ENCODE measurements around the gene EPHA3.
A peak's percentile ranks its signal among the peaks of the same experiment; 100 is the strongest.
"Not testable (repeated sequence)": the region's sequence is repeated elsewhere in the genome, so short reads cannot be mapped to it uniquely, and the experiment has no call there.

Gene EPHA3

GRCh38 chr3:89335693-89336092 is 228.3 kb downstream of the EPHA3 start:
- Histone ChIP-seq H3K27me3 (ENCODE audit: insufficient read depth, low read length, poor library complexity, severe bottlenecking) (no peaks in the 10 kb centered on the region), H3K79me2 (ENCODE audit: insufficient read depth, low read length) (no peaks in the 10 kb centered on the region), H3F3A (ENCODE audit: low read depth) (no peaks in the 10 kb centered on the region), H3K4me3 (ENCODE audit: low read length, poor library complexity, severe bottlenecking) (no peak overlapping the region), H3K9me3 (ENCODE audit: insufficient read depth, low read depth, low read length) (no peaks in the 10 kb centered on the region), H2AFZ (ENCODE audit: low read length) (no peak overlapping the region), H3K36me3 (ENCODE audit: insufficient read depth, low read length) (no peaks in the 10 kb centered on the region), H3K4me2 (ENCODE audit: low read depth, low read length, poor library complexity, severe bottlenecking) (no peak overlapping the region), H4K20me1 (ENCODE audit: insufficient read depth, low read length, poor library complexity, severe bottlenecking) (no peaks in the 10 kb centered on the region), H3K9me2 (replicated peaks; ENCODE audit: low read depth, low read length) (no peaks in the 10 kb centered on the region), H3K9ac (ENCODE audit: low read depth, low read length, poor library complexity, severe bottlenecking) (no peak overlapping the region), H3K4me1 (ENCODE audit: insufficient read depth, low read length, poor library complexity, severe bottlenecking) (peaks cover 5% of the 10 kb centered on the region)
- TF ChIP-seq CTCF (conservative IDR thresholded peaks at IDR 0.05; ENCODE audit: low read length) = no peak
- TF ChIP-seq EZH2phosphoT487 (IDR thresholded peaks at IDR 0.05; ENCODE audit: borderline replicate concordance) = no peak

GRCh38 chr3:89340408-89340807 is 233.0 kb downstream of the EPHA3 start:
- Histone ChIP-seq H2AFZ (ENCODE audit: low read length) (peak overlapping the region; percentile 95; the same call in 1 of the 2 replicates), H3K27me3 (ENCODE audit: insufficient read depth, low read length, poor library complexity, severe bottlenecking) (no peaks in the 10 kb centered on the region), H4K20me1 (ENCODE audit: insufficient read depth, low read length, poor library complexity, severe bottlenecking) (no peaks in the 10 kb centered on the region), H3F3A (ENCODE audit: low read depth) (no peaks in the 10 kb centered on the region), H3K4me2 (ENCODE audit: low read depth, low read length, poor library complexity, severe bottlenecking) (no peak overlapping the region), H3K36me3 (ENCODE audit: insufficient read depth, low read length) (no peaks in the 10 kb centered on the region), H3K4me3 (ENCODE audit: low read length, poor library complexity, severe bottlenecking) (no peak overlapping the region), H3K9me3 (ENCODE audit: insufficient read depth, low read depth, low read length) (no peaks in the 10 kb centered on the region), H3K9me2 (replicated peaks; ENCODE audit: low read depth, low read length) (no peaks in the 10 kb centered on the region), H3K4me1 (ENCODE audit: insufficient read depth, low read length, poor library complexity, severe bottlenecking) (peaks cover 5% of the 10 kb centered on the region), H3K9ac (ENCODE audit: low read depth, low read length, poor library complexity, severe bottlenecking) (no peak overlapping the region), H3K79me2 (ENCODE audit: insufficient read depth, low read length) (no peaks in the 10 kb centered on the region)
- TF ChIP-seq EZH2phosphoT487 (IDR thresholded peaks at IDR 0.05; ENCODE audit: borderline replicate concordance) = no peak
- TF ChIP-seq CTCF (conservative IDR thresholded peaks at IDR 0.05; ENCODE audit: low read length) = no peak

- no peaks in the 10 kb centered on the region for H3F3A ChIP-seq (ENCODE audit: low read depth)
- H4K20me1 ChIP-seq (ENCODE audit: insufficient read depth, low read length, poor library complexity, severe bottlenecking) = no peaks in the 10 kb centered on the region
- H3K4me2 ChIP-seq (ENCODE audit: low read depth, low read length, poor library complexity, severe bottlenecking) = no peak overlapping the region
- no peak overlapping the region for H2AFZ ChIP-seq (ENCODE audit: low read length)
- no peaks in the 10 kb centered on the region for H3K9me3 ChIP-seq (ENCODE audit: insufficient read depth, low read depth, low read length)
- no peaks in the 10 kb centered on the region for H3K79me2 ChIP-seq (ENCODE audit: insufficient read depth, low read length)
- no peak overlapping the region for H3K4me3 ChIP-seq (ENCODE audit: low read length, poor library complexity, severe bottlenecking)
- TF ChIP-seq EZH2phosphoT487 (IDR thresholded peaks at IDR 0.05; ENCODE audit: borderline replicate concordance) (no peak), CTCF (conservative IDR thresholded peaks at IDR 0.05; ENCODE audit: low read length) (no peak)
- peaks cover 5% of the 10 kb centered on the region for H3K4me1 ChIP-seq (ENCODE audit: insufficient read depth, low read length, poor library complexity, severe bottlenecking)
- H3K9me2 ChIP-seq (replicated peaks; ENCODE audit: low read depth, low read length) = no peaks in the 10 kb centered on the region
- H3K36me3 ChIP-seq (ENCODE audit: insufficient read depth, low read length) = no peaks in the 10 kb centered on the region
- H3K27me3 ChIP-seq (ENCODE audit: insufficient read depth, low read length, poor library complexity, severe bottlenecking) = no peaks in the 10 kb centered on the region
- H3K9ac ChIP-seq (ENCODE audit: low read depth, low read length, poor library complexity, severe bottlenecking) = no peak overlapping the region
Observed at GRCh38 chr3:89344076-89344475, 236.7 kb downstream of the EPHA3 start.

GRCh38 chr3:89350935-89351334 is 243.5 kb downstream of the EPHA3 start:
- not testable (repeated sequence) for H4K20me1 ChIP-seq (ENCODE audit: insufficient read depth, low read length, poor library complexity, severe bottlenecking); H2AFZ ChIP-seq (ENCODE audit: low read length); H3K27me3 ChIP-seq (ENCODE audit: insufficient read depth, low read length, poor library complexity, severe bottlenecking); H3K9ac ChIP-seq (ENCODE audit: low read depth, low read length, poor library complexity, severe bottlenecking); H3K4me2 ChIP-seq (ENCODE audit: low read depth, low read length, poor library complexity, severe bottlenecking); H3K36me3 ChIP-seq (ENCODE audit: insufficient read depth, low read length); H3K9me3 ChIP-seq (ENCODE audit: insufficient read depth, low read depth, low read length); H3K9me2 ChIP-seq (replicated peaks; ENCODE audit: low read depth, low read length); H3K4me1 ChIP-seq (ENCODE audit: insufficient read depth, low read length, poor library complexity, severe bottlenecking); H3K4me3 ChIP-seq (ENCODE audit: low read length, poor library complexity, severe bottlenecking); H3F3A ChIP-seq (ENCODE audit: low read depth); H3K79me2 ChIP-seq (ENCODE audit: insufficient read depth, low read length)
